Esophagus (tissue), 2 donors: ENCODE results near the gene SLC19A2. TPM values are rescaled to one million over a fixed set of nuclear protein-coding genes. Genes with fewer than 3 reads are reported as not detected.

Experiments
- H3K27ac ChIP-seq, 2 donors: one replicate each; pipeline ENCODE4 v1.5.1; 2013; ENCODE audit warnings: low read depth in 2 of 2, mild to moderate bottlenecking in 2 of 2, inconsistent platforms in 1 of 2, low read length in 1 of 2, moderate library complexity in 1 of 2
- H3K27me3 ChIP-seq, 2 donors: one replicate each; pipeline ENCODE4 v1.6.1; 2013; ENCODE audit warnings: low read length in 2 of 2, control low read depth in 1 of 2, mild to moderate bottlenecking in 1 of 2; ENCODE audit not compliant: insufficient read depth in 2 of 2, control insufficient read depth in 1 of 2
- H3K36me3 ChIP-seq, 2 donors: one replicate each; pipeline ENCODE4 v1.6.1; 2013; ENCODE audit warnings: low read length in 1 of 2; ENCODE audit not compliant: control insufficient read depth in 2 of 2, insufficient read depth in 2 of 2
- H3K4me1 ChIP-seq, 2 donors: one replicate each; pipeline ENCODE4 v1.6.1; 2013; ENCODE audit warnings: low read length in 1 of 2; ENCODE audit not compliant: control insufficient read depth in 2 of 2, insufficient read depth in 2 of 2
- H3K4me3 ChIP-seq, 2 donors: one replicate each; pipeline ENCODE4 v1.5.1; 2013; ENCODE audit warnings: low read length in 2 of 2, mild to moderate bottlenecking in 2 of 2, low read depth in 1 of 2, moderate library complexity in 1 of 2
- H3K9me3 ChIP-seq, 2 donors: one replicate each; pipeline ENCODE4 v1.6.1; 2013; ENCODE audit warnings: mild to moderate bottlenecking in 2 of 2, low read depth in 1 of 2, low read length in 1 of 2, moderate library complexity in 1 of 2; ENCODE audit not compliant: control insufficient read depth in 2 of 2, insufficient read depth in 1 of 2
- WGBS, 2 donors: extraction: QIAGEN DNeasy Blood & Tissue Kit; methylation state at CpG; one replicate each; pipeline ENCODE4 v1.1.7; 2013; 5-methylcytosine and 5-hydroxymethylcytosine counted together
- polyA plus RNA-seq, 2 donors: library from polyadenylated mRNA; stranded (reverse); fragments of 200-250 nt; gene quantifications; one replicate each; pipeline ENCODE4 v1.2.3, GENCODE V29; 2013
- donor health status: healthy with polysubstance abuse.
- donor health status: Bipolar disorder and iron deficiency.

Gene SLC19A2
- polyA plus RNA-seq, 2 donors: 5.7 to 8.8 TPM

- 68 to 92% methylated on average over 1 of the region's 1 CpG for WGBS, 2 donors
- Histone ChIP-seq H3K27me3 (no peaks in the 10 kb centered on the region), H3K27ac (no peak overlapping the region), H3K4me1 (peaks cover 0 to 2% of the 10 kb centered on the region in 2 donors), H3K4me3 (no peak overlapping the region), H3K36me3 (no peaks in the 10 kb centered on the region), H3K9me3 (no peaks in the 10 kb centered on the region)
Observed at GRCh38 chr1:169526120-169526832, 40.5 kb upstream of the SLC19A2 start.

GRCh38 chr1:169525391-169525790 lies 39.6 kb upstream of the SLC19A2 start:
- H3K4me3 ChIP-seq: no peak overlapping the region
- 80 to 92% methylated on average over 1 of the region's 1 CpG for WGBS, 2 donors
- H3K36me3 ChIP-seq: no peaks in the 10 kb centered on the region
- H3K27me3 ChIP-seq: no peaks in the 10 kb centered on the region
- no peak overlapping the region for H3K27ac ChIP-seq
- H3K4me1 ChIP-seq: peaks cover 0 to 2% of the 10 kb centered on the region in 2 donors
- no peaks in the 10 kb centered on the region for H3K9me3 ChIP-seq

GRCh38 chr1:169523904-169524303 lies 38.2 kb upstream of the SLC19A2 start:
- no peaks in the 10 kb centered on the region for H3K27me3 ChIP-seq
- no peaks in the 10 kb centered on the region for H3K9me3 ChIP-seq
- H3K27ac ChIP-seq: no peak overlapping the region
- no peaks in the 10 kb centered on the region for H3K36me3 ChIP-seq
- no peak overlapping the region for H3K4me3 ChIP-seq
- peaks cover 0 to 2% of the 10 kb centered on the region in 2 donors for H3K4me1 ChIP-seq

GRCh38 chr1:169521226-169521625 lies 35.5 kb upstream of the SLC19A2 start:
- Histone ChIP-seq H3K4me1 (no peaks in the 10 kb centered on the region), H3K27ac (no peak overlapping the region), H3K36me3 (no peaks in the 10 kb centered on the region), H3K4me3 (no peak overlapping the region), H3K9me3 (no peaks in the 10 kb centered on the region), H3K27me3 (no peaks in the 10 kb centered on the region)
- WGBS, 2 donors: 81 to 97% methylated on average over 1 of the region's 1 CpG

GRCh38 chr1:169517558-169518186 lies 31.9 kb upstream of the SLC19A2 start:
- H3K27me3 ChIP-seq: no peaks in the 10 kb centered on the region

GRCh38 chr1:169515641-169516040 lies 29.9 kb upstream of the SLC19A2 start:
- H3K4me1 ChIP-seq: no peaks in the 10 kb centered on the region
- H3K27ac ChIP-seq: no peak overlapping the region
- H3K27me3 ChIP-seq: no peaks in the 10 kb centered on the region
- no peaks in the 10 kb centered on the region for H3K36me3 ChIP-seq
- H3K9me3 ChIP-seq: no peaks in the 10 kb centered on the region
- no peak overlapping the region for H3K4me3 ChIP-seq

More at GRCh38 chr1:169517558-169518186, 31.9 kb upstream of the SLC19A2 start:
- Histone ChIP-seq H3K27ac (no peak overlapping the region), H3K9me3 (no peaks in the 10 kb centered on the region), H3K4me3 (no peak overlapping the region), H3K4me1 (no peaks in the 10 kb centered on the region), H3K36me3 (no peaks in the 10 kb centered on the region)
- WGBS, 2 donors: 80 to 88% methylated on average over 2 of the region's 2 CpGs

- H3K9me3 ChIP-seq: no peaks in the 10 kb centered on the region
- no peak overlapping the region for H3K4me3 ChIP-seq
- H3K36me3 ChIP-seq: no peaks in the 10 kb centered on the region
- H3K4me1 ChIP-seq: no peaks in the 10 kb centered on the region
- 51 to 57% methylated on average over 2 of the region's 2 CpGs for whole genome bisulfite sequencing, 2 donors
- no peak overlapping the region for H3K27ac ChIP-seq
- no peaks in the 10 kb centered on the region for H3K27me3 ChIP-seq
Observed at GRCh38 chr1:169514566-169515270, 29.0 kb upstream of the SLC19A2 start.

GRCh38 chr1:169513208-169513607 lies 27.5 kb upstream of the SLC19A2 start:
- no peak overlapping the region for H3K27ac ChIP-seq
- H3K36me3 ChIP-seq: no peaks in the 10 kb centered on the region
- no peaks in the 10 kb centered on the region for H3K4me1 ChIP-seq
- H3K27me3 ChIP-seq: no peaks in the 10 kb centered on the region
- no peak overlapping the region for H3K4me3 ChIP-seq
- no peaks in the 10 kb centered on the region for H3K9me3 ChIP-seq

- no peaks in the 10 kb centered on the region for H3K9me3 ChIP-seq
- H3K36me3 ChIP-seq: no peaks in the 10 kb centered on the region
- H3K4me1 ChIP-seq: no peaks in the 10 kb centered on the region
- 34 to 57% methylated on average over 3 of the region's 3 CpGs for WGBS, 2 donors
- no peak overlapping the region for H3K4me3 ChIP-seq
- no peak overlapping the region for H3K27ac ChIP-seq
- H3K27me3 ChIP-seq: no peaks in the 10 kb centered on the region
Observed at GRCh38 chr1:169511316-169512005, 25.7 kb upstream of the SLC19A2 start.
